GM12891 (cell line): ENCODE measurements around the gene PPFIA3.

Experiments
- PAX5 ChIP-seq: IDR thresholded peaks from 2 replicates; pipeline ENCODE4 v1.6.1; 2011; ENCODE audit warnings: low read length, moderate library complexity, mild to moderate bottlenecking; ENCODE audit not compliant: insufficient read depth, severe bottlenecking
- POLR2A ChIP-seq: IDR thresholded peaks from 2 replicates; pipeline ENCODE4 v1.6.1; 2011; ENCODE audit warnings: low read depth, low read length, control low read depth
- POLR2AphosphoS5 ChIP-seq: IDR thresholded peaks from 2 replicates; pipeline ENCODE4 v1.6.1; 2011; ENCODE audit warnings: low read depth, low read length, control low read depth
- POU2F2 ChIP-seq: IDR thresholded peaks from 2 replicates; pipeline ENCODE4 v1.6.1; 2011; ENCODE audit warnings: low read depth, mild to moderate bottlenecking, control low read depth, low read length, moderate library complexity

GRCh38 chr19:49071860-49072547 is 47.3 kb upstream of the PPFIA3 start:
- TF ChIP-seq POLR2A: no peak
- TF ChIP-seq PAX5: no peak
- no peak for TF ChIP-seq POLR2AphosphoS5
- no peak for TF ChIP-seq POU2F2
